GM12878 (cell line): ENCODE measurements around the gene RFK.
"Not testable (repeated sequence)": the region's sequence is repeated elsewhere in the genome, so short reads cannot be mapped to it uniquely, and the experiment has no call there.

Experiments
- BACH1 ChIP-seq: fragments of 450-650 bp; IDR thresholded peaks from 2 replicates; pipeline ENCODE4 v1.6.1; 2017; ENCODE audit warnings: mild to moderate bottlenecking, borderline replicate concordance
- BCL3 ChIP-seq: IDR thresholded peaks from 2 replicates; pipeline ENCODE4 v1.6.1; 2011; ENCODE audit warnings: borderline replicate concordance, low read depth, mild to moderate bottlenecking, moderate library complexity, low read length; ENCODE audit not compliant: insufficient read depth, poor library complexity, severe bottlenecking
- CTCF ChIP-seq, 3 experiments: IDR thresholded peaks in 2 of 3; conservative IDR thresholded peaks in 1 of 3; 2 replicates each; pipeline ENCODE4 v1.5.1; 2011; ENCODE audit warnings: low read depth in 3 of 3, low read length in 3 of 3, mild to moderate bottlenecking in 3 of 3, control low read depth in 2 of 3, moderate library complexity in 2 of 3, inconsistent platforms in 1 of 3, mixed read lengths in 1 of 3; ENCODE audit not compliant: control insufficient read depth in 2 of 3, insufficient read depth in 1 of 3; ENCODE audit errors: extremely low read depth in 1 of 3
- EZH2 ChIP-seq: IDR thresholded peaks from 2 replicates; pipeline ENCODE4 v1.6.1; 2012; ENCODE audit warnings: low read depth, mild to moderate bottlenecking, control low read depth, inconsistent platforms, low read length, borderline replicate concordance; ENCODE audit not compliant: control insufficient read depth
- FOXK2 ChIP-seq: fragments of 450-650 bp; IDR thresholded peaks from 2 replicates; pipeline ENCODE4 v1.6.1; 2017; ENCODE audit warnings: mild to moderate bottlenecking, moderate library complexity
- KDM1A ChIP-seq: fragments of 200-600 bp; sonication (generic); IDR thresholded peaks from 2 replicates; pipeline ENCODE4 v1.6.1; 2016; ENCODE audit warnings: borderline replicate concordance
- MAX ChIP-seq: IDR thresholded peaks from 2 replicates; pipeline ENCODE4 v1.6.1; 2012; ENCODE audit warnings: low read depth, low read length, improper control_type of control experiment
- NBN ChIP-seq: fragments of 450-650 bp; IDR thresholded peaks from 2 replicates; pipeline ENCODE4 v1.6.1; 2016
- NFXL1 ChIP-seq: fragments of 450-650 bp; IDR thresholded peaks from 2 replicates; pipeline ENCODE4 v1.6.1; 2017; ENCODE audit warnings: antibody characterized with exemption, mild to moderate bottlenecking, borderline replicate concordance
- RBBP5 ChIP-seq: fragments of 200-600 bp; sonication (generic); conservative IDR thresholded peaks from 2 replicates; pipeline ENCODE4 v1.6.1; 2016
- YBX1 ChIP-seq: fragments of 450-650 bp; IDR thresholded peaks from 2 replicates; pipeline ENCODE4 v1.6.1; 2016; ENCODE audit warnings: antibody characterized with exemption
- ZNF207 ChIP-seq: fragments of 450-650 bp; IDR thresholded peaks from 2 replicates; pipeline ENCODE4 v1.6.1; 2014; ENCODE audit warnings: antibody characterized with exemption, mild to moderate bottlenecking, borderline replicate concordance
- ZSCAN29 ChIP-seq: fragments of 450-650 bp; IDR thresholded peaks from 2 replicates; pipeline ENCODE4 v1.6.1; 2017; ENCODE audit warnings: mild to moderate bottlenecking, moderate library complexity

GRCh38 chr9:76437017-76437699 is 42.9 kb upstream of the RFK start:
- TF ChIP-seq MAX; ZNF207; CTCF (IDR thresholded peaks at IDR 0.05 in 2 of 3, conservative IDR thresholded peaks at IDR 0.05 in 1 of 3; ENCODE audit: control insufficient read depth in 2 of 3, extremely low read depth in 1 of 3, insufficient read depth in 1 of 3, low read depth in 3 of 3, low read length in 3 of 3); FOXK2; YBX1; NBN; RBBP5; EZH2; ZSCAN29; KDM1A; NFXL1; BCL3; BACH1: not testable (repeated sequence)
